HepG2 (cell line): ENCODE data around the gene PDK2.

Experiments
- MAFK ChIP-seq, 2 experiments: IDR thresholded peaks in 1 of 2; conservative IDR thresholded peaks in 1 of 2; 2 replicates each; pipeline ENCODE4 v1.6.1; 2011; ENCODE audit warnings: improper control_type of control experiment in 2 of 2, low read length in 2 of 2
- ZNF235 ChIP-seq: sonication (generic); formaldehyde crosslinking; IDR thresholded peaks from 2 replicates; pipeline ENCODE4 v1.8.1; 2023; ENCODE audit warnings: mild to moderate bottlenecking, missing genetic modification reagents, borderline replicate concordance
- TF ChIP-seq, protein P1 (sequence below): sonication (generic); formaldehyde crosslinking; IDR thresholded peaks from 2 replicates; pipeline ENCODE4 v1.4.0; 2020; ENCODE audit warnings: missing genetic modification reagents

GRCh38 chr17:50128441-50129352 lies 33.5 kb downstream of the PDK2 start:
- no peak for TF ChIP-seq ZNF235
- no peak for TF ChIP-seq MAFK (conservative IDR thresholded peaks at IDR 0.05 in 1 of 2, IDR thresholded peaks at IDR 0.05 in 1 of 2; ENCODE audit: low read length in 2 of 2)
- TF ChIP-seq, protein P1, sequence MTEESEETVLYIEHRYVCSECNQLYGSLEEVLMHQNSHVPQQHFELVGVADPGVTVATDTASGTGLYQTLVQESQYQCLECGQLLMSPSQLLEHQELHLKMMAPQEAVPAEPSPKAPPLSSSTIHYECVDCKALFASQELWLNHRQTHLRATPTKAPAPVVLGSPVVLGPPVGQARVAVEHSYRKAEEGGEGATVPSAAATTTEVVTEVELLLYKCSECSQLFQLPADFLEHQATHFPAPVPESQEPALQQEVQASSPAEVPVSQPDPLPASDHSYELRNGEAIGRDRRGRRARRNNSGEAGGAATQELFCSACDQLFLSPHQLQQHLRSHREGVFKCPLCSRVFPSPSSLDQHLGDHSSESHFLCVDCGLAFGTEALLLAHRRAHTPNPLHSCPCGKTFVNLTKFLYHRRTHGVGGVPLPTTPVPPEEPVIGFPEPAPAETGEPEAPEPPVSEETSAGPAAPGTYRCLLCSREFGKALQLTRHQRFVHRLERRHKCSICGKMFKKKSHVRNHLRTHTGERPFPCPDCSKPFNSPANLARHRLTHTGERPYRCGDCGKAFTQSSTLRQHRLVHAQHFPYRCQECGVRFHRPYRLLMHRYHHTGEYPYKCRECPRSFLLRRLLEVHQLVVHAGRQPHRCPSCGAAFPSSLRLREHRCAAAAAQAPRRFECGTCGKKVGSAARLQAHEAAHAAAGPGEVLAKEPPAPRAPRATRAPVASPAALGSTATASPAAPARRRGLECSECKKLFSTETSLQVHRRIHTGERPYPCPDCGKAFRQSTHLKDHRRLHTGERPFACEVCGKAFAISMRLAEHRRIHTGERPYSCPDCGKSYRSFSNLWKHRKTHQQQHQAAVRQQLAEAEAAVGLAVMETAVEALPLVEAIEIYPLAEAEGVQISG (CRISPR knock-in tag): no peak
